ENCODE data around the gene HTRA3. TPM values are rescaled to one million over a fixed set of nuclear protein-coding genes. Genes with fewer than 3 reads are reported as not detected.

The HTRA3 gene
- total RNA-seq, 1 experiment from 2014 or later, result 2.8 TPM

- no TSS peak for BruUV-seq (replicated peaks)
- intact Hi-C loops (cut with micrococcal nuclease), result no loop called here
- Histone ChIP-seq H3K4me1 (ENCODE audit: insufficient read depth, low read length) (peaks cover 24% of the 10 kb centered on the region), H3K4me2 (ENCODE audit: low read length) (no peak overlapping the region), H3K4me3 (ENCODE audit: low read length) (no peak overlapping the region), H3K27ac (ENCODE audit: low read length) (no peak overlapping the region), H4K20me1 (ENCODE audit: low read length) (no peaks in the 10 kb centered on the region), H3K27me3 (ENCODE audit: low read length) (no peaks in the 10 kb centered on the region), H3K36me3 (ENCODE audit: low read depth, low read length) (no peaks in the 10 kb centered on the region), H3F3A (ENCODE audit: low read length, unreplicated experiment) (no peaks in the 10 kb centered on the region), H3K9ac (ENCODE audit: low read length) (no peak overlapping the region), H2AFZ (ENCODE audit: low read length) (no peak overlapping the region), H3K9me3 (ENCODE audit: low read length) (no peaks in the 10 kb centered on the region), H3K9me2 (replicated peaks; ENCODE audit: low read length) (no peaks in the 10 kb centered on the region), H3K79me2 (ENCODE audit: low read length) (no peaks in the 10 kb centered on the region)
- DNase-seq, result no peak
- TF ChIP-seq, protein P1, sequence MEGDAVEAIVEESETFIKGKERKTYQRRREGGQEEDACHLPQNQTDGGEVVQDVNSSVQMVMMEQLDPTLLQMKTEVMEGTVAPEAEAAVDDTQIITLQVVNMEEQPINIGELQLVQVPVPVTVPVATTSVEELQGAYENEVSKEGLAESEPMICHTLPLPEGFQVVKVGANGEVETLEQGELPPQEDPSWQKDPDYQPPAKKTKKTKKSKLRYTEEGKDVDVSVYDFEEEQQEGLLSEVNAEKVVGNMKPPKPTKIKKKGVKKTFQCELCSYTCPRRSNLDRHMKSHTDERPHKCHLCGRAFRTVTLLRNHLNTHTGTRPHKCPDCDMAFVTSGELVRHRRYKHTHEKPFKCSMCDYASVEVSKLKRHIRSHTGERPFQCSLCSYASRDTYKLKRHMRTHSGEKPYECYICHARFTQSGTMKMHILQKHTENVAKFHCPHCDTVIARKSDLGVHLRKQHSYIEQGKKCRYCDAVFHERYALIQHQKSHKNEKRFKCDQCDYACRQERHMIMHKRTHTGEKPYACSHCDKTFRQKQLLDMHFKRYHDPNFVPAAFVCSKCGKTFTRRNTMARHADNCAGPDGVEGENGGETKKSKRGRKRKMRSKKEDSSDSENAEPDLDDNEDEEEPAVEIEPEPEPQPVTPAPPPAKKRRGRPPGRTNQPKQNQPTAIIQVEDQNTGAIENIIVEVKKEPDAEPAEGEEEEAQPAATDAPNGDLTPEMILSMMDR (conservative IDR thresholded peaks at IDR 0.05; ENCODE audit: low read depth, low read length), result no peak
- TF ChIP-seq EZH2phosphoT487 (IDR thresholded peaks at IDR 0.05; ENCODE audit: borderline replicate concordance, low read length) (no peak), EZH2 (IDR thresholded peaks at IDR 0.05; ENCODE audit: low read length, unreplicated experiment) (no peak)
- ChIA-PET CTCF (no interaction called here), POLR2A (ENCODE audit: unreplicated experiment) (no interaction called here)
- ATAC-seq, result no peak
Measured at GRCh38 chr4:8280158-8280875, 10.8 kb downstream of the HTRA3 start.

GRCh38 chr4:8280876-8281440 lies 11.4 kb downstream of the HTRA3 start:
- Histone ChIP-seq H3K9me3 (ENCODE audit: low read length) (no peaks in the 10 kb centered on the region), H3F3A (ENCODE audit: low read length, unreplicated experiment) (no peaks in the 10 kb centered on the region), H3K27me3 (ENCODE audit: low read length) (no peaks in the 10 kb centered on the region), H2AFZ (ENCODE audit: low read length) (no peak overlapping the region), H3K4me3 (ENCODE audit: low read length) (no peak overlapping the region), H3K4me1 (ENCODE audit: insufficient read depth, low read length) (peaks cover 24% of the 10 kb centered on the region), H3K79me2 (ENCODE audit: low read length) (no peaks in the 10 kb centered on the region), H4K20me1 (ENCODE audit: low read length) (no peaks in the 10 kb centered on the region), H3K9ac (ENCODE audit: low read length) (no peak overlapping the region), H3K27ac (ENCODE audit: low read length) (no peak overlapping the region), H3K9me2 (replicated peaks; ENCODE audit: low read length) (no peaks in the 10 kb centered on the region), H3K36me3 (ENCODE audit: low read depth, low read length) (no peaks in the 10 kb centered on the region), H3K4me2 (ENCODE audit: low read length) (no peak overlapping the region)
- ATAC-seq (no peak), DNase-seq (no peak)
- TF ChIP-seq EZH2 (IDR thresholded peaks at IDR 0.05; ENCODE audit: low read length, unreplicated experiment) (no peak), EZH2phosphoT487 (IDR thresholded peaks at IDR 0.05; ENCODE audit: borderline replicate concordance, low read length) (no peak)
- TF ChIP-seq, protein P1 (conservative IDR thresholded peaks at IDR 0.05; ENCODE audit: low read depth, low read length), result no peak
- ChIA-PET POLR2A (ENCODE audit: unreplicated experiment) (no interaction called here), CTCF (no interaction called here)
- intact Hi-C loops (cut with micrococcal nuclease), result no loop called here
- BruUV-seq (replicated peaks), result no TSS peak

DNA sequence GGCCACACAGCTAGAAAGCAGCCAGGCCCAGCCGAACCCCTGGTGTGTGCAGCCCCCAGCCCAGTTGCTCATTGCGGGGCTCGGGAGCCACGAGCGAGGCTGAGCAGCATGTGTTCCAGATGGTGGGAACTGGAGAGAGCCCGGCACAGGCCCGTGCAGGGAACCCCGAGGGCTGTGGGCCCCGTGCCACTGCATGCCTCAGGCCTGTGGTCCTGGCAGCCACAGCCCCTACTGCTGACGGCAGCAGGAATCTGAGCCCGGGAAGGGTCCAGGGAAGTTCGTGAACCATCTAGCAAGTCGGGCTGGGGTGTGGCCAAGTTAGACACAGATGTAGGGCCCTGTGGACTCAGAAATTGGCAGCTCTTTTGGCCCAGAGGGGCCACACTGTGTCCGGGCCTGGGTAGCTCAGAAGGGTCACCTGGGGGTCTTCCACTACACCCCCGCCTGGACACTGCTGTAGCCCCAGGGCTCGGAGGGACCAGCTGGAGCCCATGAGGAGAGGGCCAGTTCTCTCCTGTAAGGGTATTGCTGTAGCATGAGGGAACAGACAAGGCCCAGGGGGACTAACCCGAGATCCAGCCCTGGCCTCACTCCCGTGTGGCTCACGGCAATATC lies 12.1 kb downstream of the HTRA3 start:
- no peaks in the 10 kb centered on the region for H3K27me3 ChIP-seq (ENCODE audit: low read length)
- H3K36me3 ChIP-seq (ENCODE audit: low read depth, low read length), result no peaks in the 10 kb centered on the region
- H3K4me2 ChIP-seq (ENCODE audit: low read length), result no peak overlapping the region
- BruUV-seq (replicated peaks), result no TSS peak
- H2AFZ ChIP-seq (ENCODE audit: low read length), result no peak overlapping the region
- DNase-seq, result no peak
- no peaks in the 10 kb centered on the region for H3K9me2 ChIP-seq (replicated peaks; ENCODE audit: low read length)
- H3K4me3 ChIP-seq (ENCODE audit: low read length), result no peak overlapping the region
- intact Hi-C loops (cut with micrococcal nuclease), result no loop called here
- ATAC-seq, result no peak
- no peaks in the 10 kb centered on the region for H3K79me2 ChIP-seq (ENCODE audit: low read length)
- no peak overlapping the region for H3K9ac ChIP-seq (ENCODE audit: low read length)
- no peak overlapping the region for H3K27ac ChIP-seq (ENCODE audit: low read length)
- POLR2A ChIA-PET (ENCODE audit: unreplicated experiment), result no interaction called here
- peaks cover 23% of the 10 kb centered on the region for H3K4me1 ChIP-seq (ENCODE audit: insufficient read depth, low read length)
- CTCF ChIA-PET, result no interaction called here
- H4K20me1 ChIP-seq (ENCODE audit: low read length), result no peaks in the 10 kb centered on the region
- TF ChIP-seq, protein P1 (conservative IDR thresholded peaks at IDR 0.05; ENCODE audit: low read depth, low read length), result no peak
- TF ChIP-seq EZH2phosphoT487 (IDR thresholded peaks at IDR 0.05; ENCODE audit: borderline replicate concordance, low read length) (no peak), EZH2 (IDR thresholded peaks at IDR 0.05; ENCODE audit: low read length, unreplicated experiment) (no peak)
- no peaks in the 10 kb centered on the region for H3K9me3 ChIP-seq (ENCODE audit: low read length)
- no peaks in the 10 kb centered on the region for H3F3A ChIP-seq (ENCODE audit: low read length, unreplicated experiment)
